T-helper 17 cell (primary cell): ENCODE results near the gene ZFR2. TPM values are rescaled to one million over a fixed set of nuclear protein-coding genes. Genes with fewer than 3 reads are reported as not detected.
"Not testable (repeated sequence)": the region's sequence is repeated elsewhere in the genome, so short reads cannot be mapped to it uniquely, and the experiment has no call there.

Experiments used
- ATAC-seq: fragments of 150-1000 bp; cut with Tn5 transposase; 2 replicates; pipeline ENCODE4 v1.10.0; 2021; ENCODE audit warnings: mild to moderate bottlenecking, moderate library complexity
- DNase-seq, 3 donors: peaks; one replicate each; pipeline versions ENCODE4 v3.0.0 to v3.0.0-alpha.2; 2020 to 2021
- H3K9me3 ChIP-seq: one replicate; pipeline ENCODE4 v1.7.0; 2013; ENCODE audit warnings: low read length, mild to moderate bottlenecking; ENCODE audit not compliant: control insufficient read depth, poor library complexity, severe bottlenecking
- H3K27ac Mint-ChIP-seq: one replicate; pipeline ENCODE4 v1.8.0; 2022; ENCODE audit warnings: mild to moderate bottlenecking, moderate library complexity, mixed read lengths
- H3K27me3 Mint-ChIP-seq: one replicate; pipeline ENCODE4 v1.8.0; 2022; ENCODE audit warnings: mixed read lengths
- H3K36me3 Mint-ChIP-seq: one replicate; pipeline ENCODE4 v1.8.0; 2022; ENCODE audit warnings: low read depth, mixed read lengths
- H3K4me1 Mint-ChIP-seq: one replicate; pipeline ENCODE4 v1.8.0; 2022; ENCODE audit warnings: mild to moderate bottlenecking, mixed read lengths
- H3K4me3 Mint-ChIP-seq: one replicate; pipeline ENCODE4 v1.8.0; 2022; ENCODE audit warnings: mild to moderate bottlenecking, moderate library complexity, mixed read lengths
- total RNA-seq, 4 donors: library from RNA in 2 of 4; stranded (reverse) in 2 of 4; gene quantifications; one replicate each; pipeline ENCODE4 v1.2.3 and lab custom pipeline; 2022 to 2026

The ZFR2 gene
- total RNA-seq, 2 donors from 2014 or later = 1.2 to 1.3 TPM

DNA sequence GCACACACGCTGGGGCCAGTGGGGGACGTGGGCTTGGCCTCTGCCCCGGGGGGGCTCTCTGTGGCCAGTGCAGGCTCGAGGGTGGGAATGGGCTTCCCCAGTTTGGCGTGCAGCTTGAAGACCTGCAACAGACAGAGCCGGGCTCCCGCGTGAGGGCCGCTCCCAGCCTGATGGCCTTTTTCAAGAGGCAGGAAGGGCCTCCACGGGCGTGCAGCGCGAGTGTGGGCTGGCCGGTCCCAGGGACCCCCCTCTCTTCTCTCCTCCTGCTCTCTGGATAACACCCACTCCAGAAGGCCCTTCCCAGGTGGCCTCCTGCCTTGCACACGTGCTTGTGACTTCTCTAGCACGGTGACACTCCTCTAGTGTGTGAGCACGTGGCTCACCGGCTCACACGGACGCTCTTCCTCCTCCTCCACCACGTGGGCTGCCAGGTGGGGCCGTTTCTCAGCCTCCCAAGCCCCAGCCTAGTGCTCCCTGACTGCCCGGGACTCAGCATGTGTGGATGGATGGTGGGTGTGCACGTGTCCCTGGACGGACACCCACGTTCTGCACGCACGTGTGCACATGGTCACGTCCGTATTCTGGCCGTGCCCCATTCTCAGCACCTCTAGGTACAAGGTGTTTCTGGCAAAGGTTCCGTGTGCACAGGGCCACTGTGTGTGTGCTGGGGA, 43.4 kb downstream of the ZFR2 start:
- peaks cover 11% of the 10 kb centered on the region for H3K4me1 Mint-ChIP-seq
- H3K27ac Mint-ChIP-seq = no peak overlapping the region
- H3K9me3 ChIP-seq = no peaks in the 10 kb centered on the region
- ATAC-seq = no peak
- H3K4me3 Mint-ChIP-seq = no peak overlapping the region
- no peaks in the 10 kb centered on the region for H3K36me3 Mint-ChIP-seq
- H3K27me3 Mint-ChIP-seq = peaks cover 10% of the 10 kb centered on the region
- DNase-seq = no peak

DNA sequence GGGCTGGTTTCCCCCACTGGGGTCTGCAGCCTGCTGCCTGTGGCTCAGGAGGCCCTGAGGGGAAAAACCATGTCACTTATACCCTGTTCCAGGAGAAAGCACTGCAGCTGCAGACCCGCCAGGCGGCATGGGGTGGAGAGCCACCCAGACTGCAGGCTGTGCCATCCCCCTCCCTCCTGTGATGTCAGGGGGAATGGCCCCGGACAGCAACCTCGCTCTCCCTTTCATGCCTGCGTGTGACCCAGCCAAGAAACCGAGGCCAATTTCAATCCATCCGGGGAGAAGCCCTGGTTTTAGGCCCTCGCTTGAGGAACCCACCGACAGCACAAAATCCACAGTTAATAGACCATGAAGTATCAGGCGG, 45.5 kb downstream of the ZFR2 start:
- Mint-ChIP-seq H3K4me3 (no peak overlapping the region), H3K4me1 (peaks cover 10% of the 10 kb centered on the region), H3K27ac (no peak overlapping the region), H3K36me3 (no peaks in the 10 kb centered on the region), H3K27me3 (peaks cover 10% of the 10 kb centered on the region)
- DNase-seq (no peak), ATAC-seq (no peak)
- no peaks in the 10 kb centered on the region for H3K9me3 ChIP-seq

DNA sequence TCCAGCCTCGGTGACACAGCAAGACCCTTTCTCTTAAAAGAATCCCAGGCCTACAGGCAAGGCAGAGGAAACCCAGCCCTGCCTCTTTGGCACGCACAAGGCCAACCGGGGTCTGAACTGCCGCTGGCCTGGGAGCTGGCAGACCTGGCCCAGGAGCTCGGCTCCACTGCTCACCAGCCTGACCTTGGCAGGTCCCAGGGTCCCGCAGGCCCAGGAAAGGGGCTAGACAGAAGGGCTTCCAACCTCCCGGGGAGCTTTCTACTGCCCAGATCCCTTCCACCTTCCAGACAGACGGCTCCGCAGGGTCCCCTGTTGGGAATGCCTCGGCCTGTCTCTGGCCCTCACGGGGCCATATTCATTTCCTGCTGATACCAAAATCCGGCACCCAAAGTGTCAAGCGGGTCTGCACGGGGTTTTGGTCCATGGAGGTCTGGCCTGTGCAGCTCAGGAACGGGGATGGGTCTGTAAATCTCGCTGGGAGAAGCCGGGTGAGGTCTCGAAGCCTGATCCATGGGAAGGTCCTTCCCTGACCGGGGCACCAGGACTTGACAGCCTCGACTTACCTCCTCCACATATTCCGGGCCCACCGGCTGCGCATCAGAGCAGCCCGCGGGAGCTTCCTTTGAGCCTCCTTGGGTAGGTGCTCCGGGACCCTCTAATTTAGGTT, 46.0 kb downstream of the ZFR2 start:
- peaks cover 10% of the 10 kb centered on the region for H3K27me3 Mint-ChIP-seq
- DNase-seq (no peak), ATAC-seq (no peak)
- no peaks in the 10 kb centered on the region for H3K36me3 Mint-ChIP-seq
- H3K4me1 Mint-ChIP-seq = peaks cover 12% of the 10 kb centered on the region
- no peak overlapping the region for H3K27ac Mint-ChIP-seq
- H3K9me3 ChIP-seq = no peaks in the 10 kb centered on the region
- H3K4me3 Mint-ChIP-seq = no peak overlapping the region

- H3K4me1 Mint-ChIP-seq = peaks cover 13% of the 10 kb centered on the region
- peaks cover 10% of the 10 kb centered on the region for H3K27me3 Mint-ChIP-seq
- peak; percentile 99 for ATAC-seq
- no peaks in the 10 kb centered on the region for H3K36me3 Mint-ChIP-seq
- H3K9me3 ChIP-seq = no peaks in the 10 kb centered on the region
- peak overlapping the region; percentile 56 for H3K27ac Mint-ChIP-seq
- peak overlapping the region; percentile 81 for H3K4me3 Mint-ChIP-seq
- peak; percentile 75 to 95 (median 78) for DNase-seq
These were observed 46.9 kb downstream of the ZFR2 start for GRCh38 chr19:3821857-3822364.

- Mint-ChIP-seq H3K27me3 (peaks cover 6% of the 10 kb centered on the region), H3K4me3 (no peak overlapping the region), H3K27ac (no peak overlapping the region), H3K4me1 (peaks cover 13% of the 10 kb centered on the region), H3K36me3 (no peaks in the 10 kb centered on the region)
- no peaks in the 10 kb centered on the region for H3K9me3 ChIP-seq
- ATAC-seq (no peak), DNase-seq (no peak)
These were observed 47.7 kb downstream of the ZFR2 start for GRCh38 chr19:3821156-3821555.

GRCh38 chr19:3819989-3820388, 48.8 kb downstream of the ZFR2 start:
- Mint-ChIP-seq H3K4me3 (no peak overlapping the region), H3K36me3 (no peaks in the 10 kb centered on the region), H3K4me1 (peaks cover 13% of the 10 kb centered on the region), H3K27me3 (no peaks in the 10 kb centered on the region), H3K27ac (no peak overlapping the region)
- ATAC-seq (no peak), DNase-seq (no peak)
- H3K9me3 ChIP-seq = no peaks in the 10 kb centered on the region

DNA sequence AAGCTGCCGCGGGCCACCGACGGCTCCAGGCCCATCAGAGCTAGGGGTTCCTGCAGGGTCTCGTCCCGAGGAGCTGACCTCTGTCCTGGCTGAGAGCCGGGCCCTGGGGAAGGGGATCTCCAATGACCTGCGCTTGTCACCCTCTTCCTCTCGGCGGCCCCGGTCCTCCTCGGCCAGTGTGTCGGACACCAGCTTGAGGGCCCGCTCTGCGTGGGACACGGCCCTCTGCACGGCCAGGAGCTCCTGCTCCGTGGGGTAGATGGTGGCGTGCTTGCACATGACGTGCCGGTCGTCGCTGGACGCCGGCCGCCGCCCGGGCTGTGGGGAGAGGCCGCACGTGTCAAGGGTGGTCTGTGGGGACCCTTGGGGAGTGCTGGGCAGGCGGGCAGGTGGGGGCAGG, 49.9 kb downstream of the ZFR2 start:
- no peaks in the 10 kb centered on the region for H3K9me3 ChIP-seq
- DNase-seq (no peak), ATAC-seq (no peak)
- Mint-ChIP-seq H3K36me3 (no peaks in the 10 kb centered on the region), H3K4me3 (no peak overlapping the region), H3K27me3 (no peaks in the 10 kb centered on the region), H3K4me1 (peaks cover 19% of the 10 kb centered on the region), H3K27ac (no peak overlapping the region)

DNA sequence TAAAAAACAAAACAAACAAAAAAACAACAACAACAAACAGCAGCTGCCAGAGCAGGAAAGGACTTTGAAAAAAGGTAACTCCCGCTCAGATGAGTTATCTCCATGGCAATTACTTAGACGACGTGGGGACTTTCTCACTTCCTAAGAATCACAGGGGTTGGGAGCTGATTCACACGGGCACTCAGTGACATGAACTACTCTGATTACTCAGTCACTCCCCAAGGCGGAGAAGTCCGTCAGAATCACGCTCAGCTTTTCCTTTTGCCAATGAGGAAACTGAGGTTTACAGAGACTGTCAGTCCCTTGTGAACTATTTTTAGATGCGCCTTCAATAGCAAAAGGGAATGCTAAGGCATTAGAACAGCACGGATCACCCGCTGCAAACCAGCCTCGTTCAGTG, 50.4 kb downstream of the ZFR2 start:
- Mint-ChIP-seq H3K27ac (no peak overlapping the region), H3K4me1 (peaks cover 22% of the 10 kb centered on the region), H3K27me3 (no peaks in the 10 kb centered on the region), H3K4me3 (no peak overlapping the region), H3K36me3 (no peaks in the 10 kb centered on the region)
- H3K9me3 ChIP-seq = no peaks in the 10 kb centered on the region
- ATAC-seq = no peak
- no peak for DNase-seq

GRCh38 chr19:3817761-3818160, 51.1 kb downstream of the ZFR2 start:
- ATAC-seq = no peak
- Mint-ChIP-seq H3K27ac (no peak overlapping the region), H3K4me3 (no peak overlapping the region), H3K36me3 (no peaks in the 10 kb centered on the region), H3K4me1 (peaks cover 27% of the 10 kb centered on the region), H3K27me3 (no peaks in the 10 kb centered on the region)
- no peak for DNase-seq
- H3K9me3 ChIP-seq = no peaks in the 10 kb centered on the region

- Mint-ChIP-seq H3K4me3 (no peak overlapping the region), H3K27ac (no peak overlapping the region), H3K4me1 (peaks cover 27% of the 10 kb centered on the region), H3K27me3 (no peaks in the 10 kb centered on the region), H3K36me3 (no peaks in the 10 kb centered on the region)
- DNase-seq (no peak), ATAC-seq (no peak)
- H3K9me3 ChIP-seq = no peaks in the 10 kb centered on the region
These were observed 52.1 kb downstream of the ZFR2 start for GRCh38 chr19:3816566-3817218.

- not testable (repeated sequence) for H3K27me3 Mint-ChIP-seq, DNase-seq, ATAC-seq, H3K9me3 ChIP-seq, H3K36me3 Mint-ChIP-seq, H3K4me3 Mint-ChIP-seq, H3K27ac Mint-ChIP-seq
- peaks cover 26% of the 10 kb centered on the region for H3K4me1 Mint-ChIP-seq
These were observed 52.7 kb downstream of the ZFR2 start for GRCh38 chr19:3816148-3816547.

GRCh38 chr19:3814648-3815047, 54.2 kb downstream of the ZFR2 start:
- Mint-ChIP-seq H3K36me3 (no peaks in the 10 kb centered on the region), H3K4me1 (peaks cover 26% of the 10 kb centered on the region), H3K4me3 (peak overlapping the region; percentile 36), H3K27me3 (no peaks in the 10 kb centered on the region), H3K27ac (peak overlapping the region; percentile 9)
- H3K9me3 ChIP-seq = no peaks in the 10 kb centered on the region
- no peak for ATAC-seq
- DNase-seq = no peak

DNA sequence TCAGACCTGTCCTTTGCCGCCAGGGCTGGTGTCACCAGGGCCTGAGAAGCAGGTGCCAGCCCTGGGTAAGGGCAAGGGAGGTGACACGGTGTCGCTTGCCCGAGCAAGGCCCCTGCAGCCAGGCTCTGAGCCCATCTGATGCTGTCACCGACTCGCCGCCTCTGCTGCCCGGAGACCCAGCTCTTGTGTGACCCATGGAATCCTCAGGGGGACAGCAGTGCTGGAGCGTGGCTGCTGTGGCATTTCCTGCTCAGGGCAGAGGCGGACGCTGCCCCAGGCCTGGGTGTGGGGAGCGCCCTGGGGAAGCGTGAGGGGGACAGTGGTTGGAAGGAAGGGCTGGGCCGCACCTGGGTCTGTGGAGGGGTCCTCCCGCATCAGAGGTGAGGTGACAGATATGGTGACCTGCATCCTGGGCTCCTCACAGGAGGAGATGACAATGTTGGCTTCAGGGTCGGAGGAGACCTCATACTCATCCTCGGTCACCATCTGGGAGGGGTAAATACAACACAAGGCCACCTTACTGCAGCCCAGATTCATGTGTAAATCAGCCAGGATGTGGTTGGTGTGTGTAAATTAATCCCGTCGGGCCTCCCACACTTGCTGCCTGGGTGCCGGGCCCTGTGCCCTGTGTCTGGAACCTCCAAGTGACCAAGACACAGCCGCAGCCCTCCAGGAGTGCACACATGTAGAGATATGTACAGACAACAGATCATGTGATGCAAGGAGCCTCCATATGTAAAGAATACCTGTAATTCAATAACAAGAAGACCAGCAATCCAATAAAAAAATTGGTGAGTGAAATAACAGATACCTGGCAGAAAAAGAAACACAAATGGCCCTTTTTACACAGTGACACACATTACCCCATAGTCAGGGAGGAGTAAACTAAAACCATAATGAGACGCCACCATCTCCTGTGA, 55.1 kb downstream of the ZFR2 start:
- no peak for DNase-seq
- ATAC-seq = no peak
- Mint-ChIP-seq H3K27ac (peak overlapping the region; percentile 9), H3K4me3 (peak overlapping the region; percentile 47), H3K4me1 (peaks cover 26% of the 10 kb centered on the region), H3K36me3 (no peaks in the 10 kb centered on the region), H3K27me3 (no peaks in the 10 kb centered on the region)
- no peaks in the 10 kb centered on the region for H3K9me3 ChIP-seq
